COLO668 (cell line): Measurements from ENCODE around the gene IRF5.

Experiments used
- DNase-seq: peaks from one replicate; lab custom pipeline; 2025; ENCODE audit not compliant: unreplicated experiment; lab: John Stamatoyannopoulos, UW

The IRF5 gene

GRCh38 chr7:128919881-128920799 is 17.6 kb upstream of the IRF5 start:
- DNase-seq: no peak

GRCh38 chr7:128920913-128921582 is 16.7 kb upstream of the IRF5 start:
- no peak for DNase-seq

- DNase-seq: no peak
These were observed 15.8 kb upstream of the IRF5 start for GRCh38 chr7:128921866-128922440.

GRCh38 chr7:128922496-128923410 is 15.0 kb upstream of the IRF5 start:
- no peak for DNase-seq

GRCh38 chr7:128923411-128923800 is 14.3 kb upstream of the IRF5 start:
- peak; percentile 35 for DNase-seq

- no peak for DNase-seq
These were observed 12.8 kb upstream of the IRF5 start for GRCh38 chr7:128924707-128925588.

- DNase-seq: no peak
These were observed 9.4 kb upstream of the IRF5 start for GRCh38 chr7:128928159-128928813.

- DNase-seq: no peak
These were observed 8.6 kb upstream of the IRF5 start for GRCh38 chr7:128928882-128929788.

- DNase-seq: no peak
These were observed 6.4 kb upstream of the IRF5 start for GRCh38 chr7:128931190-128931798.

- no peak for DNase-seq
These were observed 5.5 kb upstream of the IRF5 start for GRCh38 chr7:128931965-128932861.

- DNase-seq: no peak
These were observed 4.9 kb upstream of the IRF5 start for GRCh38 chr7:128932862-128933179.

GRCh38 chr7:128933180-128933891 is 4.4 kb upstream of the IRF5 start:
- no peak for DNase-seq

GRCh38 chr7:128934361-128935341 is 3.1 kb upstream of the IRF5 start:
- no peak for DNase-seq

- no peak for DNase-seq
These were observed 2.4 kb upstream of the IRF5 start for GRCh38 chr7:128935342-128935730.

GRCh38 chr7:128936798-128937197 is 929 bp upstream of the IRF5 start:
- no peak for DNase-seq
